Measurements from ENCODE around the gene GNB4. TPM values are rescaled to one million over a fixed set of nuclear protein-coding genes. Genes with fewer than 3 reads are reported as not detected.
A peak's percentile ranks its signal among the peaks of the same experiment; 100 is the strongest.

The GNB4 gene
- total and polyA plus RNA-seq, 2 donors (not counting 3 experiments of a cell fraction or from before 2014, with no cell fraction given): 30.3 to 62.6 TPM

DNA sequence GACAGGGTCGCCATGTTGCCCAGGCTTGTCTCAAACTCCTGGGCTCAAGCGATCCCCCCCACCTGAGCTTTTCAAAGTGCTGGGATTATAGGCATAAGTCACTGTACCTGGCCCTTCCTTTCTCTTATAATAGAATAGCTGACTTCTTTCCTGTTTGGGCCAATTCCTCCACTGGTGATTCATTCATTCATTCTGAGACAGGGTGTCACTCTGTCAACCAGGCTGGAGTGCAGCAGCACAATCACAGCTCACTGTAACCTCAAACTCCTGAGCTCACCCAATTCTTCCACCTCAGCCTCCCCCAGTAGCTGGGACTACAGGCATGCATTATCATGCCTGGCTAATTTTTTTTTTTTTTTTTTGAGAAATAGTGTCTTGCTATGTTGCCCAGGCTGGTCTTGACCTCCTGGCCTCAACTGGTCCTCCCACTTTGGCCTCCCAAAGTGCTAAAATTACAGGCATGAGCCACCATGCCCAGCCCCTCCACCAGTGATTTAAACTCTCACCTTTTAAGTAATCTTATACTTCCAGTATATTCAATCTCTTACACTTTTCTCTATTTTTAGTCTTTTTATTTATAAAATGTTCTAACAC, 20.9 kb downstream of the GNB4 start:
- no TSS peak for BruUV-seq (replicated peaks)
- dilution Hi-C loops (cut with MboI; ENCODE audit: extremely low pct_ligation_motif_present, low sequenced_read_pairs) (no loop called here), intact Hi-C loops (cut with micrococcal nuclease) (no loop called here)
- Histone ChIP-seq H3K9me3 (replicated peaks; ENCODE audit: control insufficient read depth, insufficient read depth, low read length) (no peaks in the 10 kb centered on the region), H3K36me3 (ENCODE audit: control insufficient read depth in 2 of 2, extremely low read depth in 1 of 2, insufficient read depth in 2 of 2, low read length in 2 of 2) (no peaks in the 10 kb centered on the region), H3K4me2 (ENCODE audit: insufficient read depth, low read length) (no peak overlapping the region), H3K27ac (ENCODE audit: insufficient read depth, low read depth, low read length) (no peak overlapping the region), H3K4me1 (ENCODE audit: control insufficient read depth, extremely low read depth, insufficient read depth, low read length) (peaks cover 10% of the 10 kb centered on the region), H4K20me1 (replicated peaks; ENCODE audit: control insufficient read depth, extremely low read depth, insufficient read depth, low read length) (peaks cover 17% of the 10 kb centered on the region), H2AFZ (ENCODE audit: low read depth, low read length) (no peak overlapping the region), H3K4me3 (replicated peaks in 1 of 3; ENCODE audit: insufficient read depth in 1 of 3, low read depth in 1 of 3, low read length in 3 of 3) (no peak overlapping the region), H3K27me3 (ENCODE audit: control insufficient read depth in 2 of 2, insufficient read depth in 2 of 2, low read length in 2 of 2) (no peaks in the 10 kb centered on the region), H3K9ac (replicated peaks; ENCODE audit: extremely low read depth, insufficient read depth, low read length) (no peak overlapping the region), H3K9me1 (replicated peaks; ENCODE audit: control insufficient read depth, extremely low read depth, insufficient read depth, low read length) (no peaks in the 10 kb centered on the region), H3K79me2 (ENCODE audit: control insufficient read depth, insufficient read depth, low read length) (peaks cover 97% of the 10 kb centered on the region)
- DNase-seq (ENCODE audit: low read depth, low spot score): no peak
- TF ChIP-seq MYC (IDR thresholded peaks at IDR 0.05; ENCODE audit: low read depth, low read length): no peak
- TF ChIP-seq, protein P1, sequence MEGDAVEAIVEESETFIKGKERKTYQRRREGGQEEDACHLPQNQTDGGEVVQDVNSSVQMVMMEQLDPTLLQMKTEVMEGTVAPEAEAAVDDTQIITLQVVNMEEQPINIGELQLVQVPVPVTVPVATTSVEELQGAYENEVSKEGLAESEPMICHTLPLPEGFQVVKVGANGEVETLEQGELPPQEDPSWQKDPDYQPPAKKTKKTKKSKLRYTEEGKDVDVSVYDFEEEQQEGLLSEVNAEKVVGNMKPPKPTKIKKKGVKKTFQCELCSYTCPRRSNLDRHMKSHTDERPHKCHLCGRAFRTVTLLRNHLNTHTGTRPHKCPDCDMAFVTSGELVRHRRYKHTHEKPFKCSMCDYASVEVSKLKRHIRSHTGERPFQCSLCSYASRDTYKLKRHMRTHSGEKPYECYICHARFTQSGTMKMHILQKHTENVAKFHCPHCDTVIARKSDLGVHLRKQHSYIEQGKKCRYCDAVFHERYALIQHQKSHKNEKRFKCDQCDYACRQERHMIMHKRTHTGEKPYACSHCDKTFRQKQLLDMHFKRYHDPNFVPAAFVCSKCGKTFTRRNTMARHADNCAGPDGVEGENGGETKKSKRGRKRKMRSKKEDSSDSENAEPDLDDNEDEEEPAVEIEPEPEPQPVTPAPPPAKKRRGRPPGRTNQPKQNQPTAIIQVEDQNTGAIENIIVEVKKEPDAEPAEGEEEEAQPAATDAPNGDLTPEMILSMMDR (IDR thresholded peaks at IDR 0.05; ENCODE audit: extremely low read depth in 1 of 2, insufficient read depth in 1 of 2, low read depth in 1 of 2, low read length in 2 of 2): no peak
- no peak for TF ChIP-seq POLR2A (IDR thresholded peaks at IDR 0.05; ENCODE audit: low read depth, low read length)
- peak; percentile 36 for TF ChIP-seq FOS (IDR thresholded peaks at IDR 0.05; ENCODE audit: borderline replicate concordance, insufficient read depth, low read length)
- no peak for TF ChIP-seq EZH2 (IDR thresholded peaks at IDR 0.05; ENCODE audit: borderline replicate concordance, low read depth, low read length, severe bottlenecking)
- TF ChIP-seq, protein P2, sequence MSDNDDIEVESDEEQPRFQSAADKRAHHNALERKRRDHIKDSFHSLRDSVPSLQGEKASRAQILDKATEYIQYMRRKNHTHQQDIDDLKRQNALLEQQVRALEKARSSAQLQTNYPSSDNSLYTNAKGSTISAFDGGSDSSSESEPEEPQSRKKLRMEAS (IDR thresholded peaks at IDR 0.05; ENCODE audit: insufficient read depth, insufficient read length): no peak
- no peak for TF ChIP-seq JUN (IDR thresholded peaks at IDR 0.05; ENCODE audit: borderline replicate concordance, insufficient read depth, insufficient read length, low read depth)
- POLR2A ChIA-PET: no interaction called here
- CTCF ChIA-PET: interaction anchor here (0.7 to 1.8 kb wide), 7 partner anchors 8 to 132 kb away, joined by 3 to 5 read pairs (median 3); partner anchors contain the start of gene ACTL6A
- no peak for FAIRE-seq

All from endothelial cell of umbilical vein (primary cell).